ENCODE results near the gene ATP6V0E2.
"Not testable (repeated sequence)": the region's sequence is repeated elsewhere in the genome, so short reads cannot be mapped to it uniquely, and the experiment has no call there.

The ATP6V0E2 gene

GRCh38 chr7:149873074-149873969 is at the start of gene ATP6V0E2:
TSS of gene ATP6V0E2 (plus strand) at chr7:149873969. CDS start at chr7:149874066, 97 bp downstream.
- Histone ChIP-seq H3K4me3 (peak within 1 kb of the TSS; percentile 55 to 92 (median 72)), H3K27ac (peak within 1 kb of the TSS; percentile 10 to 94 (median 77))

- Histone ChIP-seq H3K27ac (no peak overlapping the region), H3K4me3 (no peak overlapping the region)
These were observed 49.4 kb upstream of the ATP6V0E2 start for GRCh38 chr7:149824301-149824741.

- no peak overlapping the region for H3K4me3 ChIP-seq
- no peak overlapping the region for H3K27ac ChIP-seq
These were observed 48.8 kb upstream of the ATP6V0E2 start for GRCh38 chr7:149824748-149825566.

GRCh38 chr7:149825567-149826343 is 48.0 kb upstream of the ATP6V0E2 start:
- no peak overlapping the region for H3K4me3 ChIP-seq
- H3K27ac ChIP-seq: no peak overlapping the region

- Histone ChIP-seq H3K4me3 (no peak overlapping the region), H3K27ac (peak overlapping the region in 1 of 21 experiments; percentile 71)
These were observed 47.3 kb upstream of the ATP6V0E2 start for GRCh38 chr7:149826344-149827088.

GRCh38 chr7:149827089-149827981 is 46.4 kb upstream of the ATP6V0E2 start:
- peak overlapping the region in 2 of 21 experiments; percentile 51 to 71 for H3K27ac ChIP-seq
- no peak overlapping the region for H3K4me3 ChIP-seq

- peak overlapping the region in 2 of 21 experiments; percentile 51 to 71 for H3K27ac ChIP-seq
- no peak overlapping the region for H3K4me3 ChIP-seq
These were observed 45.1 kb upstream of the ATP6V0E2 start for GRCh38 chr7:149828357-149829309.

GRCh38 chr7:149830527-149830926 is 43.2 kb upstream of the ATP6V0E2 start:
- H3K27ac ChIP-seq, H3K4me3 ChIP-seq: not testable (repeated sequence)

GRCh38 chr7:149830997-149831740 is 42.6 kb upstream of the ATP6V0E2 start:
- H3K27ac ChIP-seq: no peak overlapping the region
- no peak overlapping the region for H3K4me3 ChIP-seq

- no peak overlapping the region for H3K4me3 ChIP-seq
- H3K27ac ChIP-seq: no peak overlapping the region
These were observed 42.0 kb upstream of the ATP6V0E2 start for GRCh38 chr7:149831741-149832219.

- Histone ChIP-seq H3K4me3 (no peak overlapping the region), H3K27ac (no peak overlapping the region)
These were observed 41.3 kb upstream of the ATP6V0E2 start for GRCh38 chr7:149832332-149833041.

- Histone ChIP-seq H3K4me3 (no peak overlapping the region), H3K27ac (no peak overlapping the region)
These were observed 40.2 kb upstream of the ATP6V0E2 start for GRCh38 chr7:149833495-149834130.

- Histone ChIP-seq H3K27ac (no peak overlapping the region), H3K4me3 (no peak overlapping the region)
These were observed 39.2 kb upstream of the ATP6V0E2 start for GRCh38 chr7:149834601-149835000.

GRCh38 chr7:149836434-149836833 is 37.3 kb upstream of the ATP6V0E2 start:
- Histone ChIP-seq H3K27ac (no peak overlapping the region), H3K4me3 (no peak overlapping the region)
